ENCODE results near the gene NLE1. TPM values are rescaled to one million over a fixed set of nuclear protein-coding genes. Genes with fewer than 3 reads are reported as not detected.

NLE1 gene
- total RNA-seq, 1 donor: 14.1 TPM

DNA sequence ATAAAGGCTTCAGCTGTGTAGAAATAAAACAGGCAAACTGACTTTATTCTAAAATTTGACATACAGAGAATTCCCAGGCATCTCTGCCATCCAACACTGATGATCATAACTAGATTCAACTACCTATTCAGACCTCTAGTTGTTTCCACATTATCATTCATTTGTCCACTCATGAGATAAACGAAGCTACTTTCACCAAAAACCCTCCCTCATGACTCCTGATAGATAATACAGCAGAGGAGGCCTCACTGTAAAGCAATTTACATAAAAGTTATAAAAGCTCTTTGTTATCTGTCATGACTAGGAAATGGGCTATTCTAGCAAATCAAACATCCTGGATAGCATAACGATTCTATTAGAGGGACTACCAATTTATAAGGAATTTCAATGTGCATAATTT, 59.0 kb downstream of the NLE1 start:
- H3K4me3 ChIP-seq (ENCODE audit: low read depth, low read length): no peak overlapping the region
- no peak for DNase-seq (ENCODE audit: low read depth)
- no peak for TF ChIP-seq CTCF (IDR thresholded peaks at IDR 0.05; ENCODE audit: insufficient read depth, low read length)

- DNase-seq (ENCODE audit: low read depth): peak; percentile 75
- no peak overlapping the region for H3K4me3 ChIP-seq (ENCODE audit: low read depth, low read length)
- TF ChIP-seq CTCF (IDR thresholded peaks at IDR 0.05; ENCODE audit: insufficient read depth, low read length): no peak
Observed at GRCh38 chr17:35082073-35082657, 59.9 kb downstream of the NLE1 start.

GRCh38 chr17:35081638-35082037, 60.5 kb downstream of the NLE1 start:
- TF ChIP-seq CTCF (IDR thresholded peaks at IDR 0.05; ENCODE audit: insufficient read depth, low read length): no peak
- no peak overlapping the region for H3K4me3 ChIP-seq (ENCODE audit: low read depth, low read length)
- no peak for DNase-seq (ENCODE audit: low read depth)

GRCh38 chr17:35080536-35080935, 61.6 kb downstream of the NLE1 start:
- no peak for TF ChIP-seq CTCF (IDR thresholded peaks at IDR 0.05; ENCODE audit: insufficient read depth, low read length)
- no peak for DNase-seq (ENCODE audit: low read depth)
- H3K4me3 ChIP-seq (ENCODE audit: low read depth, low read length): no peak overlapping the region

DNA sequence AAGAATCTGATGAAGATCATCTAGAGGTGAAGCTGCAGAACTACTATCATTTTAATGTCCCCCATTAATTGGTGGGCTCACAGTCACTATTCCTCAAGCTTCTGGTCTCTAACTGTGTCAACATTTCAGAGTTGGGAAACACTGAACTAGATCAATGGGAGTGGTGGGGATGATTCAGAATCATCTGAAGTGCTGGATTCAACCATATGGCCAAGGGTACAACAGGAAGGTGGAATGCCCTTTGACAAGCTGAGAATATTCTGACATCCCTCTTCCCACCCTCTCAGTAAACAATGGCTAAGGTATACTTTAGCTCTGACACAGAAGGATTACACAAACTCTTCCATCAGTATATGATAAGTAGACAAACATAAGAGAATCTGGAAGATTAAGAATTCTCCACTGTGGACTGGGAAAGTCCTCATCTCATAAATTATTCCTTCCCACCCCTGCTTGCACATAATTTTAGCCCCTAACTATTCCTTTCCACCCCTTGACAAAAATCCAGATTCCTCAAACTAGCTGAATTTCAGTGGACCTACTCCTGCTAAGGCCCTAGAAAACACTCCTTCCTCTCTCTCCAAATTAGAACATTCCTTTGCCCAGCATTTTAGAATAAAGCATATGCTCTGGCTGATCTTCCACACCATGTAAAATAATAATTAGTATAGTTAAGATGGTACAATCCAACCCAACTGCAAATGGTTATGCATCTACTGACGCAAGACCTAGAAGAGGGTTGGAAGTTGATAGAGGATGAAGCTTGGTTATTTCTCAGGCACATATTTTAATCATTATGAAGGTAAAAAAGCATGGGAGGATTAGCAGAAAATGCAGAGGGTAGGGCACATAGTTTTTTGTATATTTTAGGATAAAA, 62.3 kb downstream of the NLE1 start:
- peak; percentile 50 for DNase-seq (ENCODE audit: low read depth)
- no peak overlapping the region for H3K4me3 ChIP-seq (ENCODE audit: low read depth, low read length)
- no peak for TF ChIP-seq CTCF (IDR thresholded peaks at IDR 0.05; ENCODE audit: insufficient read depth, low read length)

Small RNA genes lying within 50 kb of the gene (small RNA-seq; reads per million reads assigned to genes)
- gene RNU6-840P: not detected

Other genes with a start within 250 kb of the NLE1 start
- 3.2 and 12.0 TPM in 2 replicates for gene CCT6B, start 180.8 kb downstream of the NLE1 start, total RNA-seq (ENCODE audit: low replicate concordance)
- gene ZNF830, start 180.8 kb downstream of the NLE1 start, total RNA-seq (ENCODE audit: low replicate concordance): 10.5 and 94.8 TPM in 2 replicates
- gene LIG3, start 161.8 kb downstream of the NLE1 start, total RNA-seq (ENCODE audit: low replicate concordance): 9.2 and 31.0 TPM in 2 replicates
- gene RFFL, start 78.6 kb downstream of the NLE1 start, total RNA-seq (ENCODE audit: low replicate concordance): 17.0 TPM in 2 replicates
- gene RAD51D, start 22.4 kb downstream of the NLE1 start, total RNA-seq (ENCODE audit: low replicate concordance): 4.7 and 14.8 TPM in 2 replicates
- gene FNDC8, start 20.7 kb downstream of the NLE1 start, total RNA-seq (ENCODE audit: low replicate concordance): not detected in 2 replicates
- gene UNC45B, start 5.5 kb upstream of the NLE1 start, total RNA-seq (ENCODE audit: low replicate concordance): not detected in 2 replicates
- 0.49 TPM in 1 of 2 replicates, not detected in the other for gene SLC35G3, start 52.1 kb upstream of the NLE1 start, total RNA-seq (ENCODE audit: low replicate concordance)
- 107 and 176 TPM in 2 replicates for gene SLFN5, start 100.8 kb upstream of the NLE1 start, total RNA-seq (ENCODE audit: low replicate concordance)
- gene SLFN11, start 231.3 kb upstream of the NLE1 start, total RNA-seq (ENCODE audit: low replicate concordance): 41.5 and 99.2 TPM in 2 replicates